Activated CD8-positive, alpha-beta memory T cell treated with anti-CD3 and anti-CD28 coated beads for 36 hours (primary cell): ENCODE results near the gene PCDH17. TPM values are rescaled to one million over a fixed set of nuclear protein-coding genes. Genes with fewer than 3 reads are reported as not detected.

Experiments used
- CTCF ChIA-PET: fragments of 350-600 bp; sonication (Branson Sonifier 250); formaldehyde crosslinking; loops from one replicate; lab custom pipeline; 2021; ENCODE audit warnings: antibody characterized with exemption; lab: Charles Lee
- POLR2A ChIA-PET: fragments of 350-600 bp; sonication (Branson Sonifier 250); formaldehyde crosslinking; loops from one replicate; lab custom pipeline; 2021; ENCODE audit warnings: antibody characterized with exemption; lab: Charles Lee
- total RNA-seq, 2 experiments: library from RNA; stranded (reverse); gene quantifications; one replicate each; pipeline ENCODE4 v1.2.3, GENCODE V29; 2021

Gene PCDH17
- total RNA-seq, 2 experiments from 2014 or later = not detected

DNA sequence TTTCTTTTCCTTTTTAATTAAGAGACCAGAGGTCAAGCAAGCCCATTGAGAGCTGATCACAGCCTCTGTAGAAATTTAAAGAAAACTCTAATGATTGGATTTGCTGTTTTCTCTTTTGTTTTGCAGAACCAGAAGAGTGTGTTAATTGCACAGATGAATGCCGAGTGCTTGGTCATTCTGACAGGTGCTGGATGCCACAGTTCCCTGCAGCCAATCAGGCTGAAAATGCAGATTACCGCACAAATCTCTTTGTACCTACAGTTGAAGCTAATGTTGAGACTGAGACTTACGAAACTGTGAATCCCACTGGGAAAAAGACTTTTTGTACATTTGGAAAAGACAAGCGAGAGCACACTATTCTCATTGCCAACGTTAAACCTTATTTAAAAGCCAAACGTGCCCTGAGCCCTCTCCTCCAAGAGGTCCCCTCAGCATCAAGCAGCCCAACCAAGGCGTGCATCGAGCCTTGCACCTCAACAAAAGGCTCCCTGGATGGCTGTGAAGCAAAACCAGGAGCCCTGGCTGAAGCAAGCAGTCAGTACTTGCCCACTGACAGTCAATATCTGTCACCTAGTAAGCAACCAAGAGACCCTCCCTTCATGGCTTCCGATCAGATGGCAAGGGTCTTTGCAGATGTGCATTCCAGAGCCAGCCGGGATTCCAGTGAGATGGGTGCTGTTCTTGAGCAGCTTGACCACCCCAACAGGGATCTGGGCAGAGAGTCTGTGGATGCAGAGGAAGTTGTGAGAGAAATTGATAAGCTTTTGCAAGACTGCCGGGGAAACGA, 93.1 kb downstream of the PCDH17 start:
- ChIA-PET POLR2A (no interaction called here), CTCF (no interaction called here)

DNA sequence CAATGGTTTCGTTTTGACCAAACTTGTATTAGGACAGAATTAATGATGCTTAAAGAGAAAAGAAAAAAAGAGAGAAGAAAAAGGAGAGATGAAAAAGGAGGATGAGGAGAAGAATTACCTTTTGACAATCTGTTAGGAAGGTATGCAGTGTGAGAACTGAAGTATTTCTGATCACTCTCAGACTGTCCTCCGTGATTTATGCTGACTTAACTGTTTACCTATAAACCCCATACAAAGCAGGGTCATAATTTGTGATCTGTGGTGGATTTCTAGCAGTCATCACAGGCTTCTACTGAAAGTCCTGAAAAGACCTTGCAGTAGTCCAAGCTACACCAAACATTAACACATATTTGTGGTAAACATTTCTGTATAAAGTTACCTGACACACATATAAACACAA, 93.9 kb downstream of the PCDH17 start:
- CTCF ChIA-PET = no interaction called here
- POLR2A ChIA-PET = no interaction called here

DNA sequence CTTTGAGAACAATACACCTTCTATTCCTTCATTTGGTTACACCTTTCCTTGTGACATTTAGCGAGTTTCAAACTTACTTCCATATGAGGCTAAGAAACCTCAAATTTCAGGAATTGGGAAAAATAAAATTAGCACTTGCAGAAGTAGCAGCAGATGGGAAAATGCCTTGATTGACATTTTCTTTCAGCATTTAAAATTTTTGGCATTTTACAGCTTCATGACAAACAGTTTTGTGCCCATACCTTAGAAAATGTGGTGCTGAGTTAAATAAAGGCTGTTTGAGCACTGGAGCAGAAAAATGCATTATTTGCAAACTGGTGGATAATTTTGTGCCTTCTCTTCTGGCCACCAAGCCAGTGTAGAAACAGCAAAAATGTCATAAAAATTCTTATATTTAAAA, 95.4 kb downstream of the PCDH17 start:
- CTCF ChIA-PET = no interaction called here
- POLR2A ChIA-PET = no interaction called here

DNA sequence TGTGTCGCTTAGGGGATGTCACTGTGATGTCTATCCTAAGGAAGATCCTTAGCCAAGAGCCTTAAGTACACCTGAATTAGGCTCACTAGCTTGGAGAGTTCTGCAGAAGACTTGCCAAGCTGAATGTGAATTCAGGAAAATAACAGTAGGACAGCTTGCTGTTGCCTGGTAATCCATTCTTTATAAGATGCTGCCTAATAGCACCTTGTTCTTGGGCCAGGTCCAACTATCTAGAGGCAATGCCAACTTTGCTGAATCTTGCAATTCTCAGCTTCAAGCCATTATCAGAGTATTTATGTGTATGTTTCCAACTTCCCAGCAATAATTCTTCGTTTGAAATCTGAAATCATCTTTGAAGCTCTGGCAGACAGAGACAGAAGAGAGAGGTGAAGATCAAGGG, 102.8 kb downstream of the PCDH17 start:
- CTCF ChIA-PET = no interaction called here
- POLR2A ChIA-PET = no interaction called here

DNA sequence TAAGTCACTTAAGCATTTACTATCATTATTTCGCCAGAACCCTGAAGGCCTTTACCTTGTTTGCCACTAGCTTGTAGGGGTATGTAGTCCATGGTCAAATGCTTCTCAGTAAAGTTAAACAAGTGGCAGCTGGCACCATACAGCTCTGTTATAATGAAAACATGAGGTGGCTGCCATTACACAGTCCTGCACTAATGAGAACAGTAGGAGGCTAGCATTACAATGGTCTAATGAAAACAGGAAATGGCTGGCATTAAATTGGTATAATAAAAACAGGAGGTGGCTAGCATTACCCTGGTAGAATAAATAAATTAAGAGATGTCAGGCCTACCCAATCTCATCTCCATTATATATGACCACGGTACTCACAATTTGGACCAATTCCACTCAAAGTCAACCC, 107.5 kb downstream of the PCDH17 start:
- ChIA-PET CTCF (no interaction called here), POLR2A (no interaction called here)

DNA sequence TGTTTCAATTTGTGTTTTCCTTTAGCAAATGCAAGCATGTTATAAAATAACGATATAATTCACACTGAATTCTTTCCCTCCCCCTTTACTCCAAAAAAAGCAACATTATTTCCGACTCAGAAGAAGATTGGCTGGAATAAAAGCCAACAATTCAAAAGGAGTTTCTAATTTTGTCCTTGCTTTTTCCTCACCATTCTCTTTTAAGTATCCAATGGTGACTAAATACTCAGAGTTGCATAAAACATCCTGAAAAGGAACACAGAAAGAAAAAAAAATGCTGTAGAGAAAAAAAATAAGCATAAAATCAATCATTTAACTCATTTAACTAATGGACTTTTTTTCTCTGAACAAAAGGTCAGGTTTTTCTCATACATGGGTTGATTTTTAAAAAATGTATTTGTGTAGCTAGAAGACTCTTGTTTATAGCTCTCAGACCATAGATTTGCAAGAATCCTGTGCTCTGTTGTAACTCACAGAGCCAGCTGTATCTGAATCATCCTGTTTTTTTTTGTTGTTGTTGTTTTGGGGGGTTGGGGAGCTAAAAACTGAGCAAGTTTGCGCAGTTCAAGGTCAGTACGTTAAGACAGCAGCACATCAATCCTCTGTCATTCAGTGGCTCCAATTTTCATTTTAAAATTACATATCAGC, 108.1 kb downstream of the PCDH17 start:
- CTCF ChIA-PET = no interaction called here
- POLR2A ChIA-PET = no interaction called here

DNA sequence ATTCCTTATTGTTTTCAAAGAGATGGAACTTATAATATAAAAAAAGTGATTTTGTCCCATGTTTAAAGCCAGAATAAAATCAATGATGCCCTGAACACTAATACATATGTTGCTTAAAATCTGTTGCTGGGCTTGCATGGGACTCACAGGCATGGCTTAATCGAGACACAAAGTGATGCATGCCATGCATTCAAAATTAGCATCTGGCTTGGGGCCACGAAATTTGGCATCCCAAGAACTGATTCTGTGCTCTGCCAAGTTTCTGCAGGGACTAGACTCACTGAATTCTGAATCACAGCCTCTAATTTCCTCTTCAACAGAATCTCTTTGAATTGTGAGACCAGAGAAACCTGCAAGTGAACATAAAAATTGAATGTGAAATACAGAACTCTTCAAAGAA, 109.2 kb downstream of the PCDH17 start:
- ChIA-PET CTCF (no interaction called here), POLR2A (no interaction called here)

DNA sequence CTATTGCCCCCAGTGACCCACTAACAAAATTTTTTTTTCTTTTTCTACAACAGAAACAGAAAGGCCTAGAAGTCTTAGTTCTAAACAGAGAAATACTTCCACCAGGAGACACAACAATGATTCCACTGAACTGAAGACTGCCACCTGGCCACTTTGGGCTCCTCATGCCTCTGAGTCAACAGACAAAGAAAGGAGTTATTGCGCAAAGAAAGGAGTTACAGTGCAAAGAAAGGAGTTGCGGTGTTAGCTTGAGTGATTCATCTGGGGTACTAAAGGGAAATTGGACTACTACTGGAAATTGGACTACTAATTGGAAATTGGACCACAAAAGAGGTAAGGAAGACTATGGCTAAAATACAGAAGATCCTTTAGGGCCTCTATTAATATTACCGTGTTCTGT, 116.6 kb downstream of the PCDH17 start:
- ChIA-PET CTCF (no interaction called here), POLR2A (no interaction called here)

DNA sequence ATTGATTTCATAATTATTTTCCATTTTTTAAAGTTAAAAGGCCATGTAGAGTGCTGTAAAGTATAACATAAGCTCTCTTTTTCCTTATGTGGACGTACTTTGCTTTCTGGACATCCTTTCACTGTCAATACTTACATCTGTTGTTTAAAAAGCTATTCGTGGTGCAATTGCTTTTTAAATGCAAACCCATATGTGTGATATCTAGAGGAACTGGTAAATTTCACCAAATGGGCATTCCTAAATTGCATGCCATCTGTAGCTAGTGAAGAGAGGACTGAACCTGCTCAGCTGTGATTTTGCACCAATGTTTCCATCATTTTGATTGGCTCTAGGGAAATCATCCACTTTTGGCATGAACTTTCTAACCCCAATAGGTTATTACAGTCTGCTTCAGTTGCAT, 129.4 kb downstream of the PCDH17 start:
- POLR2A ChIA-PET = no interaction called here
- CTCF ChIA-PET = no interaction called here

DNA sequence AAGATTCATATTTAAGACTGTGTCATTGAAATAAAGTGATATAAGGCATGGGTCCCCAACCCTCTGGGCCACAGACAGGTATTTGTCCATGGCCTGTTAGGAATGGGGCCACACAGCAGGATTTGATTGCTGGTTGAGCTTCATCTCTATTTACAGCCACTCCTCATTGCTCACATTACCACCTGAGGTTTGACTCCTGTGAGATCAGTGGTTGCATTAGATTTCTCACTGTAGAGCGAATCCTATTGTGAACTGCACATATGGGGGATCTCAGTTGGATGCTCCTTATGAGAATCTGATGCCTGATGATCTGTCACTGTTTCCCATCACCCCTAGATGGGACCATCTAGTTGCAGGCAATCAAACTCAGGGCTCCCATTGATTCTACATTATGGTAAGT, 132.1 kb downstream of the PCDH17 start:
- CTCF ChIA-PET = no interaction called here
- POLR2A ChIA-PET = no interaction called here
